AG09309 (cell line): ENCODE measurements around the gene DDX39B.
"Not testable (repeated sequence)": the region's sequence is repeated elsewhere in the genome, so short reads cannot be mapped to it uniquely, and the experiment has no call there.

Experiments used
- DNase-seq: peaks from one replicate; pipeline ENCODE4 v3.0.0-alpha.2; 2010; ENCODE audit warnings: low read depth
- H3K4me3 ChIP-seq: 2 replicates; pipeline ENCODE4 v1.5.1; 2011; ENCODE audit warnings: mild to moderate bottlenecking, low read depth, low read length, moderate library complexity; ENCODE audit not compliant: control insufficient read depth
- CTCF ChIP-seq: IDR thresholded peaks from 2 replicates; pipeline ENCODE4 v1.5.1; 2011; ENCODE audit warnings: mild to moderate bottlenecking, low read depth, low read length, inconsistent platforms; ENCODE audit not compliant: insufficient read depth, control insufficient read depth; ENCODE audit errors: missing control alignments

DDX39B gene

DNA sequence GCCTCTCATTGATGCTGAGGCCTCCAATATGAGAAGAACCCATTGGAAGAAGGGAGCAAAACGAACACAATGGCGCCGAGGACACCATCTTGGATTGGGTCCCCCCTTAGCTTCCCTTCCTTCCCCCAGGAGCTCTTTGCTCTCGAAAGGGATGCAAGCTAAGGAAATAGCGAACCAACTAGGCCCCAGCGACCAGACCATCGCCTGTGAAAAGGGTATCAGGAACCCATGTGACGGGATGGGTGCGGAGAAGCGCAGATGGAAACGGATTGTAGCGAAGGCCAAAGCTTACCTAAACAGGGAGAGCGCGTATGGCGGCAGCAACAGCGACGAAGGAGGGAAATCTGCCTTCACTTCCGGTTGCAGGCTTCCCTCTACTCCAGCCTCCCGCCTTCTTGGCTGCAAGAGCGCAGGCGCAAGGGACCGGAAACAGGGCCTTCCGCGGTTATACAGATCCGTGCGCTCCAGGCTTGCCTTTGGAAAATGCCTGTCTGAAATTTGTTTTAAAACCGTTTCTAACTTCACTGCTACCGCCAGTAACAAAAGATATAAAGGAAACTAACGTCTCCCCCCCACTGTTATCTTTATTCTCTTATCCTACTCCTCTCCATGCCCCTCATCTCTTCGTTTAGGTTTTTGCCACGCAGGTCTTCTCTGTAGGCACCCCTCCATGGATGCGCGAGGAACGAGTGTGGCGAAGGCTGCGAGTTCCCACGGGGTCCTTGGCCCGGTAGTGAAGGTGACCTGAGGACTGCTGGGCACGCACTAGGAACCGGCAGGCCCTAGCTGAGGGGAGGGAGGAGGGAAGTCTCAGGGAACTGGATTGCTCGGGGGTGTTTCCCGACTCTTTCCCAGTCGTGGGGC, at the start of gene DDX39B:
TSS of gene DDX39B (minus strand) at position 346 of the 864 bp plus-strand sequence. CDS start 1,471 bp downstream, outside the sequence.
- H3K4me3 ChIP-seq, result peak within 1 kb of the TSS; percentile 75
- no peak for TF ChIP-seq CTCF
- peak; percentile 92 for DNase-seq

- not testable (repeated sequence) for DNase-seq
These were observed 48.9 kb upstream of the DDX39B start for GRCh38 chr6:31590691-31591090.

GRCh38 chr6:31588871-31589650, 47.3 kb upstream of the DDX39B start:
- no peak for TF ChIP-seq CTCF
- DNase-seq, result no peak
- no peak overlapping the region for H3K4me3 ChIP-seq

More at GRCh38 chr6:31590691-31591090, 48.9 kb upstream of the DDX39B start:
- not testable (repeated sequence) for H3K4me3 ChIP-seq

- no peak for TF ChIP-seq CTCF
- DNase-seq, result no peak
- no peak overlapping the region for H3K4me3 ChIP-seq
These were observed 46.3 kb upstream of the DDX39B start for GRCh38 chr6:31587791-31588777.

DNA sequence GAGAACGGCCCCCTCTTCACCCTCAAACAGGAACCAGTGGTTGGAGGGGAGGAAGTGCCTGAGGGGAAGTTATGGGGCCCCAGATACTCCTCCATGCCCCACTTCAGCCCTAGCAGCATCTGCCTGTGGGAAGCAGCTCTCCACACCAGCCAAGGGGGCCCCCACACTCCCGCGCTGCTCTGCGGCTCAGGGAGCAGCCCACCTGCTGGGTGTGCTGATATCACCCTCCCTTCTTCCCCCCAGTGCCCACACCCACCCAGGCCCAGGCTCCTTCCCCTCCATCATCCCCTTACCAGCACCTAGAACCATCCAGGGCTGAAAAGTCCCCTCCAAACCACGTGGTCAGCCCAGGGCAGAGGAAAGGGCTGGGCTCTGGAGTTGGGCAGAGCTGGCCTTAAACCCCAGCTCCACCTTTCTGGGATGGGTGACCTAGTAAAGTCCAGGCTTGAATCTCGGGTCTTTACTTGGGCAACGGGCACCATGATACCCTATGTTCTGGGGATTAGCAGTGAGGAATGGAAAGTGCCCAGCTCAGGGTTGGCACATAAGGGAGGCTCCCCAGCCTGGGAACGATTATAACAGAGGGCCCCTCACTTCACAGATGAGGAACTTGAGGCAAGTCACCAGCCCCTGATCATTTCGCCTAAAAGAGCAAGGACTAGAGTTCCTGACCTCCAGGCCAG, 44.9 kb upstream of the DDX39B start:
- H3K4me3 ChIP-seq, result no peak overlapping the region
- no peak for TF ChIP-seq CTCF
- no peak for DNase-seq

- H3K4me3 ChIP-seq, result no peak within 1 kb of the TSS
- no peak for DNase-seq
- no peak for TF ChIP-seq CTCF
These were observed 44.2 kb upstream of the DDX39B start, which contains the start of gene LST1 for GRCh38 chr6:31586008-31586407. Gene LST1, plus strand, starts transcription at chr6:31586277. Its CDS starts 1,023 bp downstream, at chr6:31587300.
